HG03575 (cell line): ENCODE results near the gene FUS.
"Not testable (repeated sequence)": the region's sequence is repeated elsewhere in the genome, so short reads cannot be mapped to it uniquely, and the experiment has no call there.

Source experiments
- ATAC-seq: cut with Tn5 transposase; IDR thresholded peaks from one replicate; pipeline ENCODE4 v1.9.1; 2021; ENCODE audit not compliant: unreplicated experiment, insufficient number of reproducible peaks, low FRiP score; ENCODE audit errors: extremely low read depth

The FUS gene

GRCh38 chr16:31198207-31198882 is 18.4 kb downstream of the FUS start:
- ATAC-seq, result no peak

GRCh38 chr16:31199430-31200041 is 19.6 kb downstream of the FUS start:
- ATAC-seq, result no peak

- ATAC-seq, result not testable (repeated sequence)
These were observed 20.2 kb downstream of the FUS start for GRCh38 chr16:31200111-31200510.

- no peak for ATAC-seq
These were observed 21.1 kb downstream of the FUS start for GRCh38 chr16:31200821-31201568.

GRCh38 chr16:31201582-31202413 is 21.9 kb downstream of the FUS start:
- no peak for ATAC-seq

- ATAC-seq, result no peak
These were observed 22.8 kb downstream of the FUS start, which contains the start of gene PYCARD for GRCh38 chr16:31202414-31203375. TSS of gene PYCARD (minus strand) at chr16:31202760. CDS start at chr16:31202690, 70 bp downstream.

GRCh38 chr16:31204871-31205666 is 25.1 kb downstream of the FUS start:
- ATAC-seq, result no peak

GRCh38 chr16:31206776-31207175 is 26.8 kb downstream of the FUS start:
- no peak for ATAC-seq

GRCh38 chr16:31213342-31213741 is 33.4 kb downstream of the FUS start:
- no peak for ATAC-seq

- no peak for ATAC-seq
These were observed 34.2 kb downstream of the FUS start, which contains the start of gene TRIM72 for GRCh38 chr16:31213877-31214707. TSS of gene TRIM72 (plus strand) at chr16:31214119. CDS start at chr16:31214739, 620 bp downstream.

GRCh38 chr16:31214708-31215286 is 34.9 kb downstream of the FUS start:
- ATAC-seq, result no peak

- no peak for ATAC-seq
These were observed 35.6 kb downstream of the FUS start for GRCh38 chr16:31215287-31216162.

- ATAC-seq, result no peak
These were observed 36.6 kb downstream of the FUS start, which contains the start of gene PYDC1 for GRCh38 chr16:31216422-31217135. TSS of gene PYDC1 (minus strand) at chr16:31217135. CDS start at chr16:31217028, 107 bp downstream.

GRCh38 chr16:31217136-31217530 is 37.2 kb downstream of the FUS start:
- ATAC-seq, result no peak
